HUDEP-2 (cell line): Measurements from ENCODE around the gene SNX30.

Experiments used
- DNase-seq, 76 experiments: peaks; one replicate each; lab custom pipeline; 2025; ENCODE audit not compliant: unreplicated experiment in 76 of 76; lab: John Stamatoyannopoulos, UW

The SNX30 gene

DNA sequence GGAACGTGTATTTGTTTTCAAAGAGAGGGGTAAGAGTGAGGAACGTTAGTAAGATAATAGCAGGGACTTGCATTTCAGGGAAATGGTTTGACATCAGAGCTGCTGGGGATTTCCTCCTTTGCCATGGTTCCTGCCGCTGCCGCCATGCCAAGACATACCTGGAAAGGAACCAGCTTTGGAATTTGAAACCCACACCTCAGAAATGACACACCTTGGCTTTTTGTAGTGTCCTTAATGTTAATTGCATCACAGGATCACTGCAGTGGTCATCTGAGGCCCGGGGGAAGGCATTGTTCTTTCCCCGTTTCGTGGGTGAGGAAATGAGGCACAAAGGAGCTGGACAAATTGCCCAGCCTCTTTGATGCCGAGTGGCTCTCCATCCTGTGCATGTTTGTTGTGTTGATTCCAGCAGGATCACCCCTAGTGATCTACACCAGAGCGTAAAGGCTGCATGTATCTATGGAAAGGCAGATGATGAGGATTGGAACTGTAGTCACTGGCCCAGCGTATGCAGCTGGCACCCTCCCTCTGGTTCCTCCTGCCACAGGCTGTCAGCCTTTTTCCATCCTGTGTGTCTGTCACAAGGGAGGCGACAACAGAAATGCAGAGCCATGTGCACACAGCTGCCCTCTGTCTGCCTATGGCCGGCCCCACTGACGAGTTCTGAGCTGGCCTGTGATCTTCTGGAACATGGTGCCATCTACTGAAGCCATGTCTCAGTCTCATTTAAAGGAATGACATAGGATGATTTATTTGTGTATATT, 102.4 kb downstream of the SNX30 start:
- no peak for DNase-seq

DNA sequence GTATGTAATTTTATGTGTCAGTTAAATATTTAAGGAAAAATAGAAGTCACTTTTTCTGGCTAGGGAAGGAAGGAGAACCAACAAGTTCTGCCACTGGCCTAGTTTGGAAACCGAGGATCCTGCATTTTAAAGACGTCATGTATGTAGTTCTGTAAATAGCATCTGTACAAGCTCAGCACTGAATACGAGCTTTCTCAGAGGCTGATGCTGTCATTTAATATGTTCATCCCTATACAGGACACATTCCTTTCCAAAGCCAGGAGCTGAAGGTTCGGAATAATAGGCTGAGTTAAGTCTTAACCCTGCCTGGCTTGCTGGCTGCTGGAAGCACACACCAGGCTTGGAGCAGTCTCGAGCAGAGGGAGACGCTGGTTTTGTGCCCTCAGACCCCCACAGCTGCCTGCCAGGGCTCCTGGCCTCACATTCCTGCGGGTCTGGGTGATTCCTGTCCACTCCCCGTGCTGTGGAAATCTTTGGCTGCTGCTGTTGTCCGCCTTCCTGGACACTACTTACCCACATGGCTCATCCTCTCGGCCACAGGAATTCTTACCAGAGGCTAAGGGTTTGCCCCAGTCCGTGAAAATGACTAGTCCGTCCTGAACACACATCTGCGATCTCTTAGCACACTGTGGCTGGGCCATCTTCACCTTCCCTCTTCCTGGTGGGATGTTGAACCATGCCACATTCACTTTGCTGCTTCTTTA, 103.5 kb downstream of the SNX30 start:
- DNase-seq, result no peak

DNA sequence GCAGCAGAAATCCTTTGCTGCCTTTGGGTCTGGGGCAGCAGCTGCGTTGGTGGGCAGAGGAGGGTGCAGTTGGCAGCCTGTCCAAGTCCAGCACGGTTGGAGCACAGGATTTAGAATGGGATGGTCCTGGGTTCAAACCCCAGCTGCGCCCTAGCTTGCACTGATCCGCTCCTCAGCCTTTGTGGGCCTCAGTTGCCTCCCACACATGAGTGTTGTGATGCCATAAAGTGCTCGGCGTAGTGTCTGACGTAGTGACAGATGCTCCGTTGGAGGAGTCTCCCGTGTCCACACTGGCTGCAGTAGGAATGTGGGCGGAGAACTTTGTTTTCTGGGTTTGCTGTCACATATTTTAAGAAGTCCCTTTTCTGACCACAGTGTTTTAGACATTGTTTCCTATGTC, 104.1 kb downstream of the SNX30 start:
- DNase-seq, result no peak

DNA sequence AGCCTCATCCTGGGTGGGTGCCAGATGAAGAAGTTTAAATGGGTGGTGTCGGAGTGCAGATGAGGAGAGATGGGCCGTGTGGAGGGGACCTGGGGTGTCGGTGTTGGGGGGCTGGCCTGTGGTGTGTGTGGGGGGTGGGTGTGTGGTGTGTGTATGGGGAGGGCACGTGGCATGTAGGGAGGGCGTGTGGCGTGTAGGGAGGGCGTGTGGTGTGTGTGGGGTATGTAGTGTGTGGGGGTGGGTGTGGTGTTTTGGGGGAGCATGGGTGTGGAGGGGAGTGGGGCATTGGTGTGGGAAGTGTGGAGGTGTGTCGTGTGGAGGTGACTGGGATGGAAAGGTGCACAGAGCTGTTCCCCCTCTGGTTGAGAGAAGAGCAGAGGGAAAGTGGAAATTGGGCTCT, 105.6 kb downstream of the SNX30 start:
- DNase-seq, result no peak

DNA sequence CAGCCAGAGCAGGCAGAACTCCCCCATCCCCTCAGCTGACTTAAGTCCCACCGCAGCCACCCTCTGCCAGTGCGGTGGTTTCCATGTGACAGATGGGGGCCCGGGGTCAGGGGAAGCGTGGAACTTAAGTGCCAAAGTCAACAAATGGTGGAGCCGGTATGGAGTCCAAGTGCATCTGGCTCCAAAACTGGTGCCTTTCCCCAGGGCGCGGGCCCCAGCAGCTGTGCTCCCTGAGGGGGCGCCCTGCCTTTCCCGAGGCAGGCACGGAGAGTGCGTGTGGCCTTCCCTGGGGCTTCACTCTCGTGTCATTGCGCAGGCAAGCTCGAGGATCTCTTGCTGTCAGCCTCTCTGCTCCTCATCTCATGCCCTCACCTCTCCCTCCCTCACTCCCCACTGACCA, 106.3 kb downstream of the SNX30 start:
- no peak for DNase-seq

DNA sequence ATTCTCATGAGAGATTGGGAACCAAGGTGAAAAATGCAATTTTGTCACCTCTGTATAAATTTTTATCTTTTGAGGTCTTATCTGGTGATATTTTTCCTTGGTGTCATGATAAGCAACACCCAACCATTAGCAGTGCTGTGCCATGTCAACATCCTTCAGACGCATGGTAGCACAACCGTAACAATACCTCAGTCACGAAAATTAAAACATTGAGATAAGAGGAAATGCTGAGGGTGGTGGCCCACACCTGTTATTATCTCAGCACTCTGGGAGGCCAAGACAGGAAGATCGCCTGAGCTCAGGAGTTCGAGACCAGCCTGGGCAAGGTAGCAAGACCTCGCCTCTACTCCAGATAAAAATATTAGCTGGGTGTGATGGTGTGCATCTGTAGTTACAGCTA, 107.4 kb downstream of the SNX30 start:
- no peak for DNase-seq

DNA sequence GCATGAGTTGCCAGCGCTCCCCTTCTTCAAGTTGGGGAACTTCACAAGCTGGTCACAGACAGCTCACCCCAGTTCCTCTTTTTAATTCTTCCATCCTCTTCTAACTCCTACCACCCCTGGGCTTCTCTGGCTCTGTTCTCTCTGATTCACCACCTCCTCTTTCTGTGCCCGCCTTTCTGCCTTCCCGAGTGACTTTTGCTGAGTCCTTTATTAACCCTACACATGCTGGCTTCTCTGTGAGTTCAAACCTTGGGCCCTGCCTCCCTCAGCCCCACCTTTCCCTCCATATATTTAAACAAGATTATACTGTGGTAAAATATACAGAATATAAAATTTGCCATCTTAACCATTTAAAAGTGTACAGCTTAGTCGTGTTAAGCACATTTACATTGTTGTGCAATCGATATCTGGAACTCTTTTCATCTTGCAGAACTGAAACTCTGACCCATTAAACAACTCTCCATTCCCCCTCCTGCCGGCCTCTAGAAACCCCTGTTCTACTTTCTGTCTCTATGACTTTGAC, 108.1 kb downstream of the SNX30 start:
- DNase-seq, result no peak

DNA sequence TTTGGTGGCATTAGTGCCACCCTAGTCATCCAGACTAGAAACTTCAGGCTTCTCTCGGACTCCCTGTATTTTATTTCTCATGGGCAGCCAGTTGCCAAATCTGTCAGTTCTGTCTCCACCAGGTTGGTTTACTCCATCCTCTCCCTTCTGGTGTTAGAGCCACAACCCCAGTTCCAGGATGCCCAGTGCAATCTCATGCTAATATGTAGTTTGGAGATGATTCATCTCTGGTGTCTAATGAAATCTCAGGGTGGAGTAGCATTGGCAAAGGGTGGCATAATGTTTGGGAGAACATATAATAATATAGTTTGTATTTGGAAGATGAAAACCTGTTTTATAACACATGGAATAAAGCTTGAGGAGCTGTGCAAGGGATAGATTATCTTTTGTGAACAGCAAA, 109.9 kb downstream of the SNX30 start:
- DNase-seq, result no peak

DNA sequence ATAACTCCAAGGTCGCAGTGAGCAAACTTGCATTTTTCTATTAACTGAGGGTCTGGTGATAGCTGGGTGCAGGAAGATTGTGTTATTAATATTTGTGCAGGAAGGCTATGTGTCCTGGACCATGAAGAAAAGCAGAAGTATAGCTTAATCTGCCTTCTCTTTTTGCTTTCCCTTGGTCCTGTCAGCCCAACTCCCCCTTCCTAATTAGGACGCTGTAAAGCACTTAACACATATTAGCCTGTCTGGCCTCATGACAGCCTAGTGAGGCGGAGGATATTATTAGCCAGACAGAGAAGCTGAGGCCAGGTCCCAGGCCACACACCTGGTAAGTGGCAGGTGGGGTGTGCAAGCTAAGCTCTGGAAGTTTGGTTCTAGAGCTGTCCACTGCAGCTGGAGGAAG, 110.6 kb downstream of the SNX30 start:
- DNase-seq, result no peak

DNA sequence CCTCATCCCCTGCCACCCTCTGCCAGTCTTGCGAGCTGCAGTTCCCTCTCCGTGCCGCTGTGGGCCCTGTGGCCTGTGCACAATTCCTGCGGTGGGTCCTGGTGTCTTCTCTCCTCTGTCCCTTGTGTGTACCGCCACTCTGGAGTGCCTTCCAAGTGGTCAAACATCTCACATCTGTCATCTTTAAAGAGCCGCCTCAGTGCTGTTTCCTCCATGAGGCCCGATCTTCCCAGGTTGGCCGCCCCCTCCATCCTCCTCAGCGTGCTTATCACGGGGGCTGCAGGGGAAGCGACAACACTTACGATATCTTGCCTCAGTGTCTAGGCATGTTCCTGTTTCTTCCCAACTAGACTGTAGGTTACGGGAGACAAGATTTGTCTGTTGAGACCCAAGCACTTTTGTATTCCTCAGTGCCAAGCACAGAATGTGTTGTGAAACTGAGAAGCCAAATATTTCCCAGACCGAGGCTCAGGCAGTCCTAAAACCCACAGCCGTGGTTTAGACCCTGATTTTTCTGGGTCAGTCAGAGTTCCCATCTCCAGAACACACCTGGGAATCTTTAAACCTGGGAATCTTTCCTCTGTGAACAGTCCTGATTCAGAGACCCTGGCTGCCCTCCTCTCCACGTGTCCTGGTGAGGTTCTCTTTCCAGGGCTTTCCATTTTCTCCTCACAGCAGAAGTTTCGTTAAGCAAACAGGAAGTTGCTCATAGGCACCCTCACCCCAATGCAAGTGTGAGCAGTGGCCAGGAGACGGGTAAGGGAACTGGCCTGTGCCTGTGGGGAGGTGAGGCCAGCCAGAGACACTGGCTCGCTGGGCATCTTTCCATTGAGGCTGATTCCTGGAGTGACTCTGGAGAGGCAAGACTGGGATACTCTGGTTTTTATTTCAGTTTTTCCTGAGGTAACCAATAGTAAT, 111.3 kb downstream of the SNX30 start:
- DNase-seq, result no peak

DNA sequence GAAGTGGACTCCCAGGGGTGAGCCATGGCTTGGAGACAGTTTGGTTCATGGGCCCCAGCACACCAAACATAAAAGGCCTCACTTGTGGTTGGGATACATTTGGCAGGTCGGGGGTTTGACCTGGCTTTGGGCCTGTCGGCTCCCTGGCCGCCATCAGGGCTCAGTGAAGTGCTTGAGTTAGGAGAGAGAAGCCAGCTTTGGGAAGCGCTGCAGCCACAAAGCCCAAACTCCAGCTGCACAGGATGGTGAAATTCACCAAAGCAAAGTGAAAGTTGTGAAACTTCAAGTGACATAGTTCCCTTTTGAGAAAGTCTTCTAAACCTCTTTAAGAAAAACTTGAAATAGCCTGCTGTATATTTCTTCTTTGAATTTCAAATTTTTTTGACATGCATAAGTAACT, 112.7 kb downstream of the SNX30 start:
- no peak for DNase-seq

DNA sequence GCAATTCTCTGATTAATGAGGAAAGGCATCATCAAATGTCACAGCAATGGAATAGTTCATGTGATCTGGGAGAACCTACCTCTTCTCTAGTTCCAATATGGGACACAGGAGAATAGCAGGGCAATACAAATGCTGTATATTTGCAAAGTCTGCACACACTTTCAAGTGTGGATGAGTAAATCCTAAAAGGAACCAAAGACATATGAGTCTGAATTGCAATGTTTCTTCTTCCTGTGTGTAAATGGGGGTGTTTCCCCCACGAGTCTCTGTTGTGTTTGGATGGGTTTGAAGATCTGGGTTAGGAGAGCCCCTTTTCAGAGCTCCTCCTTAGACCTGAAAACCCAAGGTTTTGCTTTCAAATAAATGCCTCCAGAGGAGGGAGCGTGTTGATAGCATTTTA, 113.2 kb downstream of the SNX30 start:
- DNase-seq, result no peak

DNA sequence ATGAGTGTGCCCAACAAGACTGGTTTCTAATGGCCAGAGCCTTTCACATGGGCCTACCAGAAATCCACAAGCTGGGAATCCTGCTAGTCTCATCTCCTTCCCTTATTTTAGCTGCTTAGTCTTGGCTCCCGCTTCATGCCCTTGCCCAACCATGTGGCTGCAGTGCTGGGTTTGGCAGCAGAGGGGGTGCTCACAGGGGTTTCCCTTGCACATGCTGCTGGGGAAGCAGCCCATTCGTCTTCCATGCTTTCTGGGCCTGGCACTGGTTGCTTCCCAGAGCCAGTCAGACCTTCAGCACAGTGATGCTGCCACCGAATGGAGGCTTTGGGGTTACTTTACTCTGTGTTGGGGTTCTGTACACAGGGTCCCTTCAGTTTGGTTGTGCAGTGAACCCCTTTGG, 113.8 kb downstream of the SNX30 start:
- DNase-seq, result no peak

DNA sequence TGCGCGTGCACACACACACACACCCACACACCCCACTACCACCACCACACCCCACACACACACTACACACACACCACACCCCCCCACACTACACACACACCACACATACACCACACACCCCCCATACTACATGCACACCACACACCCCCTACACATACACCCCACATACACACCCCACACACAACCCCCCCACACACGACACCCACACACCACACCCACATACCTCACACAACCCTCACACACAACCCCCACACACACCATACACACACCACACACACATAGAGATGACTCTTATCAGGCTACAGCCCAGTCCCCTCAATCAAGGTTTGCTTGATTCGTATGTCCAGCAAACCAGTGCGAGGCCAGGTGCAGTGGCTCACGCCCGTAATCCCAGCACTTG, 114.4 kb downstream of the SNX30 start:
- DNase-seq, result no peak

DNA sequence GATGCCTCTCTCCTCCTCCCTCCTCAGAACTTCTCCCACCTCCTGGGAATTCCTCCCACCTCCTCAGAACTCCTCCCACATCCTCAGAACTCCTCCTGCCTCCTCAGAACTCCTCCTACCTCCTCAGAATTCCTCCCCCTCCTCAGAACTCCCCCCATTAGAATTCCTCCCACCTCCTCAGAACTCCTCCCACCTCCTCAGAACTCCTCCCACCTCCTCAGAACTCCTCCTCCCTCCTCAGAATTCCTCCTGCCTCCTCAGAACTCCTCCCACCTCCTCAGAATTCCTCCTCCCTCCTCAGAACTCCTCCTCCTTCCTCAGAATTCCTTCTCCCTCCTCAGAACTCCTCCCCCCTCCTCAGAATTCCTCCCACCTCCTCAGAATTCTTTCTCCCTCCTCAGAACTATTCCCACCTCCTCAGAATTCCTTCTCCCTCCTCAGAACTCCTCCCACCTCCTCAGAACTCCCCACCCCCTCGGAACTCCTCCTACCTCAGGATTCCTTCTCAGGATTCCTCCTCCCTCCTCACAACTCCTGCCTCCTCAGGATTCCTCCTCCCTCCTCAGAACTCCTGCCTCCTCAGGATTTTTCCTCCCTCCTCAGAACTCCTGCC, 116.2 kb downstream of the SNX30 start:
- DNase-seq, result no peak

DNA sequence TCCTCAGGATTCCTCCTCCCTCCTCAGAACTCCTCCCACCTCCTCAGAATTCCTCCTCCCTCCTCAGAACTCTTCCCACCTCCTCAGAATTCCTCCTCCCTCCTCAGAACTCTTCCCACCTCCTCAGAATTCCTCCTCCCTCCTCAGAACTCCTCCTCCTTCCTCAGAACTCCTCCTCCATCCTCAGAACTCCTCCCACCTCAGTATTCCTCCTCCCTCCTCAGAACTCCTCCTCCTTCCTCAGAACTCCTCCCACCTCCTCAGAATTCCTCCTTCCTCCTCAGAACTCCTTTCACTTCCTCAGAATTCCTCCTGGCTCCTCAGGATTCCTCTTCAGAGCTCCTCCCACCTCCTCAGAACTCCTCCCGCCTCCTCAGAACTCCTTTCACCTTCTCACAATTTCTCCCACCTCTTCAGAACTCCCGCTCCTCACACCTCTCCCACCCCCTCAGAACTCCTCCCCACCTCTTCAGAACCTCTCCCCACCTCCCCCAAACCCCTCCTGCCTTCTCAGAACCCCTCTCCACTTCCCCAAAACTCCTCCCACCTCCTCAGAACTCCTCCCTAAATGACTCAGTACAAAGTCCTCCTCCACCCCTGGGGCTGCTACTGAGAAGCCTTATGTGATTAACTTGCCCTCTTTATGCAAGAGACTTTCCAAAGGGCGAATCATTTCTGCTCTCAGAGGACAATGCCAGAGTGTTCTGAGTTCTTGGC, 116.9 kb downstream of the SNX30 start:
- DNase-seq, result peak in 1 of 76 experiments; percentile 3

DNA sequence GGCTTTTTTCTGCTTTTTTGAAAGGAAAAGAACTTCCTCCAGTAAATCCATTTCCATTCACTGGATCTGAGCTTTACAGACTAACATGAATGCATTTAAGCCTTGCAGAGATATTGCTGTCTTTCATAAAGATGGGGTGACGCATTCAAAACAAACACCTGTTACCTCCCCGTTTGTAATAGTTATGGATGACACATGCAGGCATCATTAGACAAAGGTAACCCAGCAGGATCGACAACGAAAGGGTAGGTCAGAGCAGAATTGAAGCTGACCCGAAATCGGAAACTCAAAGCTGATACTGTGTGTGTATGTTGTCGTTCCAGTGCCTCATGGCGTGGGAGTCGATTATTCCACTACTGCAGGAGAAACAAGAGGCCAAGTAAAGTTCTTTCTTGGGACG, 117.9 kb downstream of the SNX30 start:
- DNase-seq, result no peak

DNA sequence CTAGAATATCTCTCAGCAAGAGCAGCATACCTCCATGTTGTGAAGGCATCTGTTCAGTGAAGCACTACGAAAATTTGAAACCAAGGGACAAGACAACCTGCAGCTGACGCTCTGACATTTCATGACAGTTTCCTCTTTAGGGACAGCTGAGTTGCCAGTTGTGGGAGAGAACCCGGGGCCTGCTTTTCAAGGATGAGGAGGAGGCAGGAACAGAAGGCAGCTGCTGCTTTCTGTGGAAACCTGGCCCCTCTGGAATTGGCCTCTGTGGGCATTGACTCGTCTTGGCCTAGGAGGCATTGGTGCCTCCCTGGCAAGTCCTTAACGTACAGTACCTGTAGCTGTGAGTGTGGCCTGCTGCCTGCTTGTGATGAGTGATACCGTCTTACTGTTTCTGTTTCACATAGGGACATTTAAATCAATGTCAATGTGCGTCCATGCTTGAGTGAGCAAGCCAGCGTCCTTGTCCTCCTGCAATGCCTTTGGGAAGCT, 118.5 kb downstream of the SNX30 start:
- no peak for DNase-seq

DNA sequence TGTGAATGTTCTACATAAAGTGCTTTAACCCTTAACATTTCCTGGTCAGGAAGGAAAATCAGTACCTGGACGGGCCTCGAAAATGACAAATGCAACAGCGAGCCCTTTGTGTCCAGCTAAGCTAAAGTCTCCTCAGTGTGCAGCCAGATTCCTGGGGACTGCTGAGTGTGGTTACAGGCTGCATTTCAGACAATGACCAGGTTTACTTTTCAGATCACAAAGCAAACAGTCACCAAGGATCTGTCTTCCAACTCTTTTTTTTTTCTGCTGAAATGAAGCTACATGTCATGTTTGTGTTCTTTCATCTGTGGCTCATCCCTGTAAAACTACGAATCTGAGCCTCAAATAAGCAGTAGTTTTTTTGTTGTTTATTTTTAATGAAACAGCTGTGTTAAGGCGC, 119.4 kb downstream of the SNX30 start:
- DNase-seq, result no peak

DNA sequence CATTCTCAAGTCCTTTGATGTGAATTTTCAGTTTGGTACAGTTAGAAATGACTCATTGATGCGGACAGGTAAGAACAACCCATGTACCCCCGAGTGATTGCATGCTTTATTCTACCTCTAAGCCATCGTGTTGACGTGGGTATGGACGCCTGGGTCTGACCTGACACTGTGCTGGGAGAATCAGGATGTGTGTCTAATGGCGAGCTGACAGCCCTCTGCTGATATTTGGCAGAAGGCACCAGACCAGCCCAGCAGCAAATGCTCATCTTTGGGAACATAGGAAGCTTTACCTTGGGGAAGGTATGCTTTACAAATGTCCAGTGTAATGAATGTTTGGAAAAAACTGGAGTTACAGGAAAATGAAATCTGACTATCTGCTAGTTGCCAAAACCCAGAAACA, 120.0 kb downstream of the SNX30 start:
- no peak for DNase-seq
